KMS-11 (cell line): ENCODE results near the gene SV2C.

Experiments
- H2AFZ ChIP-seq: fragments of 200-600 bp; sonication (generic); 2 replicates; pipeline ENCODE4 v1.6.1; 2016; ENCODE audit warnings: antibody characterized with exemption, mixed run types, low read depth
- H3K27ac ChIP-seq: fragments of 200-600 bp; sonication (generic); 2 replicates; pipeline ENCODE4 v1.6.1; 2016; ENCODE audit warnings: mild to moderate bottlenecking, mixed run types
- H3K27me3 ChIP-seq: fragments of 200-600 bp; sonication (generic); 2 replicates; pipeline ENCODE4 v1.6.1; 2017; ENCODE audit warnings: mild to moderate bottlenecking, low read depth, mixed run types, moderate library complexity; ENCODE audit not compliant: insufficient read depth
- H3K36me3 ChIP-seq: fragments of 200-600 bp; sonication (generic); 2 replicates; pipeline ENCODE4 v1.6.1; 2017; ENCODE audit warnings: mild to moderate bottlenecking, mixed run types; ENCODE audit not compliant: insufficient read depth
- H3K4me1 ChIP-seq: fragments of 200-600 bp; sonication (generic); 2 replicates; pipeline ENCODE4 v1.6.1; 2016; ENCODE audit warnings: mild to moderate bottlenecking, low read depth, mixed run types; ENCODE audit not compliant: poor library complexity, severe bottlenecking
- H3K4me2 ChIP-seq: fragments of 200-600 bp; sonication (generic); 2 replicates; pipeline ENCODE4 v1.7.0; 2016; ENCODE audit warnings: mild to moderate bottlenecking, mixed run types
- H3K4me3 ChIP-seq: fragments of 200-600 bp; sonication (generic); IDR thresholded peaks from 2 replicates; pipeline ENCODE4 v1.6.1; 2017; ENCODE audit warnings: low read depth, low read length, mixed read lengths; ENCODE audit not compliant: insufficient read depth
- H3K79me2 ChIP-seq: fragments of 200-600 bp; sonication (generic); 2 replicates; pipeline ENCODE4 v1.6.1; 2016; ENCODE audit warnings: low read depth, mixed run types; ENCODE audit not compliant: insufficient read depth
- H3K9ac ChIP-seq: fragments of 200-600 bp; sonication (generic); 2 replicates; pipeline ENCODE4 v1.6.1; 2016; ENCODE audit warnings: mild to moderate bottlenecking, mixed run types
- H4K20me1 ChIP-seq: fragments of 200-600 bp; sonication (generic); 2 replicates; pipeline ENCODE4 v1.6.1; 2016; ENCODE audit warnings: mild to moderate bottlenecking, mixed run types; ENCODE audit not compliant: insufficient read depth
- TF ChIP-seq, protein P1 (sequence below): fragments of 200-600 bp; sonication (generic); conservative IDR thresholded peaks from 2 replicates; pipeline ENCODE4 v1.6.1; 2017; ENCODE audit warnings: low read depth, mild to moderate bottlenecking, antibody characterized with exemption, low read length, moderate library complexity, mixed read lengths

Gene SV2C

DNA sequence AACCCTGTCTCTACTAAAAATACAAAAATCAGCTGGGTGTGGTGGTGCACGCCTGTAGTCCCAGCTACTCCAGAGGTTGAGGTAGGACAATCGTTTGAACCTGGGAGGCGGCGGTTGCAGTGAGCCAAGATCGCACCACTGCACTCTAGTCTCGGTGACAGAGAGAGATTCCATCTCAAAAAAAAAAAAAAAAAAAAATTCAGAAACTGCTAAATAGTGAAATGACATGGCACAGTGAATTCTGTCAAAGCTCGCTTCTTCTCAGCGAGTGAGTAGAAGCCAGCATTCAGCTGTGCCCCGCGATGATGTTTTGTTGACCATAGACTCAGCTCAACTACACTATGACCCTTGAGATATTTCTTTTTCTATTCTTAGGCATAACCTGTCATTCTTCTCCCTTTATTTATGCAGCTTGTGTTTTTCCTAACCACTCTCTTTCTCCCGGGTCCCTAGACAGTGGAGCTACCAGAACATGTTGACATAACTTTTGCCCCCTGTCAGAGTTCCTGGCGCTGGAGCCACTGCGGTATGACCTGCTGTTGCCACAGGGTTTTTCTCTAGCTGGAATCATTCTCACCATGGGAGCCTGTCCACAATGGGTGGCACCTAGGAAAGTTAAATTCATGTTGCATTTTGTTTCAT, 306.5 kb downstream of the SV2C start:
- Histone ChIP-seq H4K20me1 (no peaks in the 10 kb centered on the region), H3K36me3 (no peaks in the 10 kb centered on the region), H3K4me2 (no peak overlapping the region), H3K27me3 (no peaks in the 10 kb centered on the region), H2AFZ (no peak overlapping the region), H3K79me2 (no peaks in the 10 kb centered on the region), H3K4me3 (no peak overlapping the region), H3K4me1 (no peaks in the 10 kb centered on the region), H3K27ac (no peak overlapping the region), H3K9ac (no peak overlapping the region)
- TF ChIP-seq, protein P1, sequence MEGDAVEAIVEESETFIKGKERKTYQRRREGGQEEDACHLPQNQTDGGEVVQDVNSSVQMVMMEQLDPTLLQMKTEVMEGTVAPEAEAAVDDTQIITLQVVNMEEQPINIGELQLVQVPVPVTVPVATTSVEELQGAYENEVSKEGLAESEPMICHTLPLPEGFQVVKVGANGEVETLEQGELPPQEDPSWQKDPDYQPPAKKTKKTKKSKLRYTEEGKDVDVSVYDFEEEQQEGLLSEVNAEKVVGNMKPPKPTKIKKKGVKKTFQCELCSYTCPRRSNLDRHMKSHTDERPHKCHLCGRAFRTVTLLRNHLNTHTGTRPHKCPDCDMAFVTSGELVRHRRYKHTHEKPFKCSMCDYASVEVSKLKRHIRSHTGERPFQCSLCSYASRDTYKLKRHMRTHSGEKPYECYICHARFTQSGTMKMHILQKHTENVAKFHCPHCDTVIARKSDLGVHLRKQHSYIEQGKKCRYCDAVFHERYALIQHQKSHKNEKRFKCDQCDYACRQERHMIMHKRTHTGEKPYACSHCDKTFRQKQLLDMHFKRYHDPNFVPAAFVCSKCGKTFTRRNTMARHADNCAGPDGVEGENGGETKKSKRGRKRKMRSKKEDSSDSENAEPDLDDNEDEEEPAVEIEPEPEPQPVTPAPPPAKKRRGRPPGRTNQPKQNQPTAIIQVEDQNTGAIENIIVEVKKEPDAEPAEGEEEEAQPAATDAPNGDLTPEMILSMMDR, result no peak

DNA sequence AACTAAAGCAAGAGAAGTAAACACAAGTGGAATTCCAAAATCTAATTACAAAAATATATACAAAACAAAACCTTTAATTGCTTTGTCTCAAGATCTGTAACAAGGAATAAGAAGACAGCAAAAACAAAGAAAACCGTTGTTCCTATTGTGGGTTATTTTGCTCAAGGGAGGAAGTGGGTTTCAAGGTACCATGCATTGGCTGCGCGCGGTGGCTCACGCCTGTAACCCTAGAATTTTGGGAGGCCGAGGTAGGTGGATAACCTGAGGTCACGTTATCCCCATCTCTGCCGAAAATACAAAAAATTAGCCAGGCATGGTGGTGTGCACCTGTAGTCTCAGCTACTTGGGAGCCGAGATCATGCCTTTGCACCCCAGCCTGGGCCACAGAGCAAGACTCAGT, 307.8 kb downstream of the SV2C start:
- no peaks in the 10 kb centered on the region for H3K4me1 ChIP-seq
- TF ChIP-seq, protein P1, result no peak
- no peak overlapping the region for H3K4me3 ChIP-seq
- H3K4me2 ChIP-seq, result no peak overlapping the region
- no peaks in the 10 kb centered on the region for H3K36me3 ChIP-seq
- no peaks in the 10 kb centered on the region for H3K27me3 ChIP-seq
- no peaks in the 10 kb centered on the region for H3K79me2 ChIP-seq
- no peaks in the 10 kb centered on the region for H4K20me1 ChIP-seq
- no peak overlapping the region for H3K9ac ChIP-seq
- no peak overlapping the region for H2AFZ ChIP-seq
- no peak overlapping the region for H3K27ac ChIP-seq

DNA sequence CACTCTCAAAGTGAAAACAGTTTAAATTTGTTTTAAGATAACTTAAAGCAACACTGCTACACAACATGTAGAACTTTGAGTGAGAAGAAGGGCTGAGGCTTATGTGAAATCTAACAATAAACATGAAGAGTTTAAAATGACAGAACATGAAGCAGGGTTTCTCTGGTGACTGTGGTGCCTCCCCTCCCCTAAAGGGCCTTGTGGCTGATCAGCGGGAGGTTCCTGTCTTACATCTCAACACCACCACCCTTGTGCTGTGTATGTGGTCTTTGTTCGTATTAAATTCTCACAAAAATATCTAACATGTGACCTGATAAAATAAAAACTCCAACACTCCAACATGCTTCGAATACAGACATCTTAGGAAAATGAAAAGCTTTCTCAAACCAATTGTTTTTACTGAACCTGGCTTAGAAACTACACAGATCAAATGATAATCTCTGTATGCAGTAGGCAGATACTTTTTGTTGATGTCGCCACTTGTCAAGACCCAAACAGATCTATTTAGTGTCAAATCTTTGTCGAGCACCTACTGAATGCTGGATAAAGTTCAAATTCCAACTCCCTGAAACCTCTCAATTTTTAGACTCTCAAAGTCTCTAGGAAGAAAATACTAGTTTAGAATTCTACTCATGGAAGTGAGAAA, 310.0 kb downstream of the SV2C start:
- H3K4me2 ChIP-seq, result no peak overlapping the region
- no peaks in the 10 kb centered on the region for H3K36me3 ChIP-seq
- H3K27me3 ChIP-seq, result no peaks in the 10 kb centered on the region
- H2AFZ ChIP-seq, result no peak overlapping the region
- no peak overlapping the region for H3K27ac ChIP-seq
- no peaks in the 10 kb centered on the region for H3K79me2 ChIP-seq
- no peaks in the 10 kb centered on the region for H4K20me1 ChIP-seq
- no peak overlapping the region for H3K9ac ChIP-seq
- no peaks in the 10 kb centered on the region for H3K4me1 ChIP-seq
- no peak overlapping the region for H3K4me3 ChIP-seq
- TF ChIP-seq, protein P1, result no peak

DNA sequence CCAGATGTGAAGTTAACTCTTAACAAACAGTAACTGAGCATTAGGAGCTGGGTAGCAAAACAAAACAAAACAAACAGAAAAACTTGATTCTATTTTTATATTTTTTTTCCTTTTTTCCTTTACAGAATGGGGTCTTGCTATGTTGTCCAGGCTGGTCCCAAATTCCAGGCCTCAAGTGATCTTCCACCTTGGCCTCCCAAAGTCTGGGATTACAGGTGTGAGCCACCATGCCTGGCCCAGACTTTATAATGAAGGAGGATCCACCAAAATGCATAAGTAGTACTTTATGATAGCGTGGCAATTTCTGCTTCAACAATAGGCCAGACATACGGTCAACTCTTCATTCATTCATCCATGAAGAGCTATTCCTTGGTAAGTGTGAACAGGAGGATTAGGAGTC, 314.0 kb downstream of the SV2C start:
- no peaks in the 10 kb centered on the region for H4K20me1 ChIP-seq
- no peak overlapping the region for H3K4me2 ChIP-seq
- H3K9ac ChIP-seq, result no peak overlapping the region
- H3K27me3 ChIP-seq, result no peaks in the 10 kb centered on the region
- no peak overlapping the region for H2AFZ ChIP-seq
- TF ChIP-seq, protein P1, result no peak
- no peaks in the 10 kb centered on the region for H3K79me2 ChIP-seq
- H3K36me3 ChIP-seq, result no peaks in the 10 kb centered on the region
- H3K27ac ChIP-seq, result no peak overlapping the region
- no peak overlapping the region for H3K4me3 ChIP-seq
- H3K4me1 ChIP-seq, result peaks cover 21% of the 10 kb centered on the region
